ENCODE data around the gene HIPK1.
"Not testable (repeated sequence)": the region's sequence is repeated elsewhere in the genome, so short reads cannot be mapped to it uniquely, and the experiment has no call there.

HIPK1 gene

GRCh38 chr1:113981962-113982931 lies 53.1 kb downstream of the HIPK1 start:
- DNase-seq (ENCODE audit: low read depth in 2 of 2) = no peak

DNA sequence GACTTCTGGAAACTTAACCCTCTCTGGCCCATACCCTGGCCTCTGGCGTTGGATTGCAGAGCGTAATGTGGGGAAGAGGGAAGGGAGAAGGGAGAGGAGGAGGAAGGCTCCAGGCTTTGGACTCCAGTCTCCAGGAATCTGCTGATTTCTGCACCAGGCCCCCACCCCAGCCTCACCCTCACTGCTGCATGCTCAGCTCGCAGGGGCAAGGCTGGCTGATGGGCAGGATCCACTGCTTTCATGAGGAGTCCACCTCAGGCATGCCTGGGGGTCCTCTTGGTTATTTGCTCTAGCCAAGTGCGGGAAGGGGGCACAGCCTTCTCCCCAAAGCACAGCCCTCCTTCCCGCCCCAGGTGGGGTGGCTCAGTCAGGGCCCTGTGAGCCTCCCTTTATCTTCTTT lies 53.8 kb downstream of the HIPK1 start:
- no peak for DNase-seq (ENCODE audit: low read depth in 2 of 2)

DNA sequence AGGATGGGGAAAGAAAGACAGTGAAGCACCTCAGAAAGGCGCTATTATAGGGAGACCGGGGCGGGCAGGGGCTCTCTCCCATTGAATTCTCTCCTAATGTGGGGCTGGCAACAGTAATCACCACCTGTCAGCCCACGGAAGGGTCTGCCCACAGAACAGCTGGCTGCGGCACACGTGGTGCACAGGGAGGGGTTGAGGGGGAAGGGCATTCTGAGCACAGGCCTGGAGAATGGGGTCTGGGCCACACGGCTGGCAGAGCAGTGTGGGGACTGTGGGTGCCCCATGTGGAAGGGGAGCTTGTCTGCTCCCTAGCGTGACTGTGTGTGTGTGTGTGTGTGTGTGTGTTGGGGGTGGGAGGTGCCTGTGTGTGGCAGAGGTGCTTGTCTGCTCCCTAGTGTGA lies 54.3 kb downstream of the HIPK1 start:
- no peak for DNase-seq (ENCODE audit: low read depth in 2 of 2)

GRCh38 chr1:113983826-113984225 lies 54.7 kb downstream of the HIPK1 start:
- DNase-seq (ENCODE audit: low read depth in 2 of 2) = no peak

DNA sequence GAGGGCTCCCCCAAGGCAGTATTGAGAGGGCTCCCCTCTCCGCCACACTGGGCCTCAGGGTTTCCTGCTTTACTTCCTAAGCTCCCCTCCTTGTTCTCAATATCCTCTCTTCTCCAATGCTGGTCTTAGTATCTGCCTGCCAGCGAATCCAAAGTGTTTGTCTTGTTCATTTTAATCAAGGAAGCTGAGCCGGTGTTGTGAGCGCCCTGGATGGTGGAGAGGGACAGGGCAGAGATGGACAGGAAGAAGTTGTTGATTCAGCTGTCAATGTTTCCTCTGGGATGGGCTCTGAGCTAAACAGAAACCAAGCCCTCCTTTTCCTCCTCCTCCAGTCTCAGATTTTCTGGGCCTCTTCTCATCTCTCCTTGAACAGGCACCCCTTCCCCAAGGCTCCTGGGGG lies 55.6 kb downstream of the HIPK1 start:
- DNase-seq (ENCODE audit: low read depth in 2 of 2) = no peak

DNA sequence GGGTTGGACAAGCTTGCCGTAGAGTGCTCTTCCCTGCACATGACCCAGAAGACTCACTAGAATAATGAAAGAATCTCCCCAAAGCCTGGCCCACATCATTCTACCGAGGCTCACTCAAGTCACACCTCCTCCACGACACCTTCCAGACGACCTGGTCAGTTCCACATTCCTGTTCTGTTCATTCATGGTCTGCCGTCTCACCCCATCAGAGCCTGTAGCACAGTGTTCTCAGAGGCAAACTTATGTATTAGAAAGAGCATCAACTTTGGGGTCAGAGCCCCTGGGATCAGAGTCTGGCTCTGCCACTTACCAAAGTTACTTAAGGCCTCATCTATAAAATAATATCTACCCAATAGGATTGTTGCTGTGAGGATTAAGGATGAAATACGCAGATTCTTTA lies 57.7 kb downstream of the HIPK1 start:
- no peak for DNase-seq (ENCODE audit: low read depth in 2 of 2)

GRCh38 chr1:113987259-113987658 lies 58.1 kb downstream of the HIPK1 start:
- DNase-seq (ENCODE audit: low read depth in 2 of 2) = no peak

DNA sequence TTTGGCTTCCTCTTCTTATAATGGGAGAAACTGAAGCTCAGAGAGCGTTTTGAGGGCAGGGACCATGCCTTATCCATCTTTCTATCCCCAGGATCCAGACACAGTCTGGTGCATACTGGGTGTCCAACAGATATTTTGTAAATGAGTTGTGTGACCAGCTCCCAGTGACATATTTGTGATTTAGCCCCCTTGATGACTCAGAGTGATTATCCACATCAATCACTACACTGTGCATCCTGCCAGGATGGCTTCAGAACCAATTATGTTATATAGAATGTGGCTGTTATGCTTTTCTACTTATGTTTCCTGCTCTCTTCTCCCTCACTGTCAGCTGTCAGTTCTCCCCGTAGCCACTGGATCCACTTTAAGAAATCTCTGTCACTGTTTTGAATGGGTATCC lies 61.4 kb downstream of the HIPK1 start:
- DNase-seq (ENCODE audit: low read depth in 2 of 2) = no peak

GRCh38 chr1:113990961-113991360 lies 61.8 kb downstream of the HIPK1 start:
- DNase-seq (ENCODE audit: low read depth in 2 of 2) = no peak

- DNase-seq (ENCODE audit: low read depth in 2 of 2) = no peak
These were observed 62.4 kb downstream of the HIPK1 start for GRCh38 chr1:113991467-113991997.

DNA sequence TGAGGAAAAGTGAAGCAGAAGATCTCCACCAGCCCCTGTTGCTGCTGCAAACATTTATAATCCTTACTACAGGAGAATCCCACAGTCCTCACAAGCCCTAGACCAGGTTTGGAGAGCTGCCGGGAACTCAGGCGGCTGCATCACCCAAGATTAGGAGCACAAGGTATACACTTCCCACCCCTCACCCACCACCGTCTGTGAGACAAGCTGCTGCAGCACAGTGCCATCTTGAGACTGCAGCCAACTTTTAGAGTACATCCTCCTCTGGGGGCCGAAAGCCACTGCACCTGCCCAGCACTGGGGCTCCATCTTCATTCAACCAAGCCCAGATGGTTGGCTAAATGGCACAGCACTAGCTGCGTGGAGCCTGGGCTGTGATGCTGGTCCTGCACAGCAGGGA lies 63.9 kb downstream of the HIPK1 start:
- DNase-seq (ENCODE audit: low read depth in 2 of 2) = no peak

DNA sequence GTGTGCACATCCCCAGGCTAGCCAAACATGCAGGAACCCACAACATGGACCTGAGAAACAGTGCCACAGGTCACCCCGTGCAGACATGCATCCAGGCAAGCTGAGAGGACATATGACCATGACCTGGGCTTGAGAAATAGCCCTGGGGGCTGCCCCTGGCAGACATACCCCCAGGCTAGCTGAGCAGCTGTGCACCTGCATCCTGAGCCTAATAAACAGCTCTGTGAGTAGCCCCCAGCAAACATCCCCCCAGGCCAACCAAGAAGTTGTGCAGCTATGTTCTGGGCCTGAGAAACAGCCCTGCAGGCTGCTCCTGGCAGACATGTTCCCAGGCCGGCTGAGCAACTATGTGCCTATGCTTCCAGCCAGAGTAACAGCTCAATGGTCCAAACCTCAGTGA lies 64.6 kb downstream of the HIPK1 start:
- DNase-seq (ENCODE audit: low read depth in 2 of 2) = no peak

GRCh38 chr1:113995382-113995781 lies 66.3 kb downstream of the HIPK1 start:
- DNase-seq (ENCODE audit: low read depth in 2 of 2) = no peak

GRCh38 chr1:113998361-113998760 lies 69.2 kb downstream of the HIPK1 start:
- no peak for DNase-seq (ENCODE audit: low read depth in 2 of 2)

- no peak for DNase-seq (ENCODE audit: low read depth in 2 of 2)
These were observed 70.1 kb downstream of the HIPK1 start for GRCh38 chr1:113999233-113999632.

DNA sequence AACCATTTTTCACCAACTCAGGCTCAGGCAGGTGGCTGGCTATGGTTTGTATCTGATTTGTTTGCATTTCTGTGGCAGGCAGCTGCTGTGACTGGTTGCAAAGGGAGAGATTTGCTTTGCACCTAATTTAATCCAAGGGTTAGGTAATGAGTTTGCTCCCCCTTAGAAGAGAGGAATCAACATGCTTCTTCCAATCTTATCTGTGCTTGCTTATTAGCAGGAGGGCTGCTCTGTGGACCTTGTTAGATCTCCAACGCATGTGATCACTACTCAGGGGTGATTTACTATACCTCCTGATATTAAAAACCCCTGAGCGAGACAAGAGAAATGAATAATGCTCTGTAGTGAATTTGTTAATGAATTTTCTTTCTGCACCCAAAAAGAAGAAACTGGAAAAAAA lies 70.7 kb downstream of the HIPK1 start:
- DNase-seq (ENCODE audit: low read depth in 2 of 2) = no peak

DNA sequence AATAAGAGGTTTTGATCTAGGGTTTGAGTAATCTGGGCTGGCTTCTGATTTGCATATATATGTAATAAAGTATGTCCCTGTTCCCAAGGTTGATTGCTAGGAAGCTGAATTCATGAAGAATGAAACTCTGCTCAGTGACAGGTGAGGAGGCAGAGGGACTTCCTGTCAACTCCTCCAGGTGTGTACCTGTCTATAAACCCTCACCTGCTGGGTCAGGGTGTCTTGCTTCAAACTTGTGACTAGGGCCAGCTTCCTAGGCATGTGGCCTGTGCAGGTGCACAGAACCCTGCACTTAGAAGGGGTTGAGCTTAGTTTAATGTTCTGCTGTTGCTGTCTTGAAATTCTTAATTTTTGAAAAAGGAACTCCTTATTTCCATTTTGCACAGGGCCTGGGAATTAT lies 71.3 kb downstream of the HIPK1 start:
- no peak for DNase-seq (ENCODE audit: low read depth in 2 of 2)

GRCh38 chr1:114002492-114003239 lies 73.5 kb downstream of the HIPK1 start:
- DNase-seq (ENCODE audit: low read depth in 2 of 2) = no peak

- DNase-seq (ENCODE audit: low read depth in 2 of 2) = no peak
These were observed 74.3 kb downstream of the HIPK1 start for GRCh38 chr1:114003431-114003830.

- DNase-seq (ENCODE audit: low read depth in 2 of 2) = not testable (repeated sequence)
These were observed 77.7 kb downstream of the HIPK1 start for GRCh38 chr1:114006825-114007224.

DNA sequence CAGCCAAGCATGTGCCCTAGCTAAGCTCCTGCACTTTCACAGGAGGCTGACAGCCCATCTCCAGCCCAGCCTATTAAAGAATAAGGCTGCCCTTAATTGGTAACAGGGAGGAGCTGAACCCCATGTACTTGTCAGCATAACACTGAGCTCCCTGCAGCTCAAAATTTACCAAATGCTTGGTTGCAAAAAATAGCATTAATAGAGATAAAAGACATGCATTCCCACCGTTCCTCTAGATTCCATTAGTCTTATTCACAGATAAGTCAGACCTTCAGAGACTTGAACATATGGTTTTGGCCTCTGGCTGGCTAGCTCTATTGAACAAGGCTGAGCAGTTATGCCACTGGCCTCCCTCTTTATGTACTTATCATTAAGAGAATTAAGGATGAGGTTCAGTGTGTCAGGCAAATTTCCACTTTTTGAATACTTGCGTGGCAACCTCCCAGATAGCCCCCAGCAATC lies 79.4 kb downstream of the HIPK1 start:
- no peak for DNase-seq (ENCODE audit: low read depth in 2 of 2)

- no peak for DNase-seq (ENCODE audit: low read depth in 2 of 2)
These were observed 79.9 kb downstream of the HIPK1 start for GRCh38 chr1:114008993-114009392.

GRCh38 chr1:114009393-114009792 lies 80.3 kb downstream of the HIPK1 start:
- DNase-seq (ENCODE audit: low read depth in 2 of 2) = no peak
